HepG2 (cell line): ENCODE measurements around the gene ARFGAP3. TPM values are rescaled to one million over a fixed set of nuclear protein-coding genes. Genes with fewer than 3 reads are reported as not detected.

ENCODE experiments used
- CEBPG ChIP-seq: IDR thresholded peaks from 2 replicates; pipeline ENCODE4 v1.6.1; 2016
- DMTF1 ChIP-seq: sonication (generic); formaldehyde crosslinking; IDR thresholded peaks from 2 replicates; pipeline ENCODE4 v1.4.0; 2020; ENCODE audit warnings: mild to moderate bottlenecking, missing genetic modification reagents
- GTF2F1 ChIP-seq: fragments of 150-350 bp; IDR thresholded peaks from 2 replicates; pipeline ENCODE4 v1.6.1; 2014; ENCODE audit warnings: low read length
- GTF3A ChIP-seq: sonication (generic); formaldehyde crosslinking; conservative IDR thresholded peaks from 2 replicates; pipeline ENCODE4 v1.4.0; 2020; ENCODE audit warnings: mild to moderate bottlenecking, missing genetic modification reagents
- JUNB ChIP-seq: sonication (generic); formaldehyde crosslinking; IDR thresholded peaks from 2 replicates; pipeline ENCODE4 v1.8.0; 2022; ENCODE audit warnings: missing genetic modification reagents, mild to moderate bottlenecking, borderline replicate concordance
- MBNL3 ChIP-seq: fragments of 250-450 bp; sonication (Bioruptor Pico); conservative IDR thresholded peaks from 2 replicates; pipeline ENCODE4 v1.8.0; 2022; ENCODE audit warnings: mild to moderate bottlenecking, inconsistent platforms
- NCOR1 ChIP-seq: fragments of 200-600 bp; sonication (generic); IDR thresholded peaks from 2 replicates; pipeline ENCODE4 v1.7.0; 2017; ENCODE audit warnings: antibody characterized with exemption, low read length, borderline replicate concordance
- PLRG1 ChIP-seq: fragments of 450-650 bp; conservative IDR thresholded peaks from 2 replicates; pipeline ENCODE4 v1.6.1; 2016
- PREB ChIP-seq: sonication (generic); formaldehyde crosslinking; IDR thresholded peaks from 2 replicates; pipeline ENCODE4 v1.4.0; 2020; ENCODE audit warnings: missing genetic modification reagents
- SETDB1 ChIP-seq: sonication (generic); formaldehyde crosslinking; IDR thresholded peaks from 2 replicates; pipeline ENCODE4 v1.5.1; 2020; ENCODE audit warnings: missing genetic modification reagents, mild to moderate bottlenecking, borderline replicate concordance
- SMYD3 ChIP-seq: sonication (generic); formaldehyde crosslinking; IDR thresholded peaks from 2 replicates; pipeline ENCODE4 v1.8.1; 2023; ENCODE audit warnings: mild to moderate bottlenecking, missing genetic modification reagents
- TBX3 ChIP-seq: fragments of 450-650 bp; IDR thresholded peaks from 2 replicates; pipeline ENCODE4 v1.6.1; 2017; ENCODE audit warnings: antibody characterized with exemption, mild to moderate bottlenecking, inconsistent platforms, borderline replicate concordance
- TFAP4 ChIP-seq: sonication (generic); IDR thresholded peaks from 2 replicates; pipeline ENCODE4 v1.6.1; 2016; ENCODE audit warnings: low read depth, borderline replicate concordance
- ZMYM3 ChIP-seq: sonication (generic); formaldehyde crosslinking; IDR thresholded peaks from 2 replicates; pipeline ENCODE4 v1.5.1; 2020; ENCODE audit warnings: mild to moderate bottlenecking, missing genetic modification reagents
- ZNF30 ChIP-seq: sonication (generic); formaldehyde crosslinking; IDR thresholded peaks from 2 replicates; pipeline ENCODE4 v1.5.0; 2020; ENCODE audit warnings: mild to moderate bottlenecking, missing genetic modification reagents
- ZNF343 ChIP-seq: sonication (generic); formaldehyde crosslinking; IDR thresholded peaks from 2 replicates; pipeline ENCODE4 v1.4.0; 2020; ENCODE audit warnings: mild to moderate bottlenecking, missing genetic modification reagents
- ZNF646 ChIP-seq: sonication (generic); formaldehyde crosslinking; IDR thresholded peaks from 2 replicates; pipeline ENCODE4 v1.9.0; 2021; ENCODE audit warnings: mild to moderate bottlenecking, missing genetic modification reagents
- ZNF780A ChIP-seq: sonication (generic); formaldehyde crosslinking; IDR thresholded peaks from 2 replicates; pipeline ENCODE4 v1.8.0; 2022; ENCODE audit warnings: mild to moderate bottlenecking, missing genetic modification reagents, moderate library complexity
- polyA plus RNA-seq, 8 experiments: library from polyadenylated mRNA; depleted of rRNA in 3 of 8; stranded (reverse) in 7 of 8; unstranded in 1 of 8; fragments of >200 nt; fragmentation: Illumina TruSeq in 4 of 8; extraction: Trizol in 4 of 8; gene quantifications; 2 replicates each; pipeline versions ENCODE4 v1.2.1 to v1.2.3, GENCODE V29; 2011 to 2016; ENCODE audit warnings: low read depth in 4 of 8, missing spikeins in 1 of 8, mixed read lengths in 1 of 8; ENCODE audit not compliant: insufficient read depth in 1 of 8
- total RNA-seq, 5 experiments: library from RNA; depleted of rRNA; stranded (reverse); fragments of >200 nt; fragmentation: Illumina TruSeq; extraction: Trizol; gene quantifications; 2 replicates each; pipeline ENCODE4 v1.2.3, GENCODE V29; 2016; ENCODE audit warnings: low read depth in 1 of 5

Gene ARFGAP3
- total and polyA plus RNA-seq, 2 of the 13 experiments (the other 11 are each of a cell fraction or from before 2014, with no cell fraction given): 41.7 to 61.6 TPM

- TF ChIP-seq ZNF646 (CRISPR knock-in tag) (no peak), NCOR1 (no peak; the same call in 1 of the 2 replicates), PLRG1 (no peak), PREB (no peak), GTF3A (no peak), MBNL3 (CRISPR knock-in tag) (no peak), TFAP4 (peak; percentile 54; the same call in 1 of the 2 replicates), ZNF30 (no peak), SMYD3 (CRISPR knock-in tag) (no peak), SETDB1 (CRISPR knock-in tag) (no peak), ZNF780A (no peak), TBX3 (no peak), ZNF343 (no peak), GTF2F1 (no peak), ZMYM3 (peak; percentile 93), JUNB (no peak), CEBPG (CRISPR knock-in tag) (no peak; the same call in 1 of the 2 replicates), DMTF1 (CRISPR knock-in tag) (no peak)
These were observed 51.8 kb downstream of the ARFGAP3 start (continued) for GRCh38 chr22:42805016-42805997.
